MM.1S (cell line): ENCODE measurements around the gene DNASE2B.

Experiments used
- DNase-seq: peaks from one replicate; pipeline ENCODE4 v3.0.0-alpha.2; 2015
- H2AFZ ChIP-seq: fragments of 300-600 bp; sonication (generic); 2 replicates; pipeline ENCODE4 v1.6.0; 2016; ENCODE audit warnings: antibody characterized with exemption, low read length
- H3F3A ChIP-seq: fragments of 300-600 bp; sonication (generic); 2 replicates; pipeline ENCODE4 v1.6.1; 2016; ENCODE audit warnings: mild to moderate bottlenecking, antibody characterized with exemption, low read length, moderate library complexity, mixed read lengths; ENCODE audit not compliant: insufficient read depth
- H3K27ac ChIP-seq: fragments of 300-600 bp; sonication (generic); 2 replicates; pipeline ENCODE4 v1.5.1; 2016; ENCODE audit warnings: mild to moderate bottlenecking, low read length
- H3K27me3 ChIP-seq: fragments of 300-600 bp; sonication (generic); replicated peaks from 2 replicates; pipeline ENCODE4 v1.6.0; 2016; ENCODE audit warnings: low read length; ENCODE audit not compliant: insufficient read depth
- H3K36me3 ChIP-seq: fragments of 300-600 bp; sonication (generic); replicated peaks from 2 replicates; pipeline ENCODE4 v1.6.1; 2016; ENCODE audit warnings: mild to moderate bottlenecking, low read length, mixed read lengths; ENCODE audit not compliant: insufficient read depth
- H3K4me1 ChIP-seq: fragments of 300-600 bp; sonication (generic); 2 replicates; pipeline ENCODE4 v1.6.1; 2016; ENCODE audit warnings: low read length, mixed read lengths
- H3K4me2 ChIP-seq: fragments of 300-600 bp; sonication (generic); 2 replicates; pipeline ENCODE4 v1.6.0; 2016; ENCODE audit warnings: low read depth, low read length
- H3K4me3 ChIP-seq: fragments of 300-600 bp; sonication (generic); 2 replicates; pipeline ENCODE4 v1.5.1; 2016; ENCODE audit warnings: low read length, mixed read lengths
- H3K79me2 ChIP-seq: fragments of 300-600 bp; sonication (generic); 2 replicates; pipeline ENCODE4 v1.6.1; 2016; ENCODE audit warnings: mixed run types, low read length, mixed read lengths
- H3K9ac ChIP-seq: fragments of 300-600 bp; sonication (generic); 2 replicates; pipeline ENCODE4 v1.6.1; 2016; ENCODE audit warnings: low read length, mixed read lengths
- H3K9me2 ChIP-seq: fragments of 300-600 bp; sonication (generic); replicated peaks from 2 replicates; pipeline ENCODE4 v1.6.1; 2016; ENCODE audit warnings: mild to moderate bottlenecking, low read length, mixed read lengths; ENCODE audit not compliant: insufficient read depth
- H3K9me3 ChIP-seq: fragments of 300-600 bp; sonication (generic); replicated peaks from 2 replicates; pipeline ENCODE4 v1.6.1; 2016; ENCODE audit warnings: mild to moderate bottlenecking, low read length, mixed read lengths; ENCODE audit not compliant: insufficient read depth
- H4K20me1 ChIP-seq: fragments of 300-600 bp; sonication (generic); 2 replicates; pipeline ENCODE4 v1.6.1; 2016; ENCODE audit warnings: mild to moderate bottlenecking, low read length, moderate library complexity, mixed read lengths; ENCODE audit not compliant: insufficient read depth
- EZH2 ChIP-seq: fragments of 300-600 bp; sonication (generic); optimal IDR thresholded peaks from 2 replicates; pipeline ENCODE3; 2017; ENCODE audit warnings: low read depth, mild to moderate bottlenecking, antibody characterized with exemption, low read length, mixed read lengths
- EZH2phosphoT487 ChIP-seq: fragments of 300-600 bp; sonication (generic); IDR thresholded peaks from 2 replicates; pipeline ENCODE4 v1.6.1; 2018; ENCODE audit warnings: antibody characterized with exemption, low read length
- TF ChIP-seq, protein P1 (sequence below): fragments of 300-600 bp; sonication (generic); IDR thresholded peaks from 2 replicates; pipeline ENCODE4 v1.5.1; 2016; ENCODE audit warnings: antibody characterized with exemption, low read length, mixed read lengths

DNASE2B gene

DNA sequence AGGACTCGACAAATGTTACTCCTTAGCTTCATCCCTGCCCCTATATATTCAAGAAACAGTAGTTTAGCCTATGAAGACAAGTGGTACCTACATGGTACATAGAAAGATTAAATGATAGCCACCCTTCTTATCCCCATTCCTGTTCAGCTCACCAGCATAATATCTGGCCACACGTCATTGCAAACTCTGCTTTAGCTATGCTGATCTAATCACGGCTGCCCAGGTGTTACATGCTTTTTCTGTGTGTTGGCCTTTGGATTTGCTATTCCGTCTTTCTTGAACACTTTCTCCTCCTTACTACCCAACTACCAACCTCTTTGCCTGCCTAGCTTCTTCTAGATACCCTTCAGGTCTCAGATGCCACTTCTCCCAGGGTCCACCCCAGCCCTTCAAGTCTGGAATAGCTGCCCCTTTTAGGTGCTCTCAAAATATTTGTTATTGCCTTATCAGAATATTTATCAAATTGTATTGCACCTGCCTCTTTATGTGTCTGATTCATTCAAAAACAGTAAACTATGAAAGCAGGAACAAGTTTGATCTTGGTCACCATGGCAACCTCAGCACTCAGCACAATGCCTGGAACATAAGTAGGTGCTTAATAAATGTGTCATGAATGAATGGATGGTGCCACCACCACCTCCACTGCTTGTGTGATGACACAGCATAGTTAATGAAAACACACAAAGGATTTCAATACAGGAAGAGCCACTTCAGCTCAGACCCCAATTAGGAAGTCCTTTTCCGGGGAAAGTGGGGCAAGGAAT lies 11.4 kb upstream of the DNASE2B start:
- Histone ChIP-seq H3K4me2 (no peak overlapping the region), H4K20me1 (no peaks in the 10 kb centered on the region), H3F3A (no peaks in the 10 kb centered on the region), H3K9ac (no peak overlapping the region), H3K27ac (no peak overlapping the region), H3K4me3 (no peak overlapping the region), H3K79me2 (no peaks in the 10 kb centered on the region), H2AFZ (no peak overlapping the region), H3K9me2 (no peaks in the 10 kb centered on the region), H3K27me3 (no peaks in the 10 kb centered on the region), H3K4me1 (no peaks in the 10 kb centered on the region), H3K9me3 (no peaks in the 10 kb centered on the region), H3K36me3 (no peaks in the 10 kb centered on the region)
- no peak for DNase-seq
- TF ChIP-seq, protein P1, sequence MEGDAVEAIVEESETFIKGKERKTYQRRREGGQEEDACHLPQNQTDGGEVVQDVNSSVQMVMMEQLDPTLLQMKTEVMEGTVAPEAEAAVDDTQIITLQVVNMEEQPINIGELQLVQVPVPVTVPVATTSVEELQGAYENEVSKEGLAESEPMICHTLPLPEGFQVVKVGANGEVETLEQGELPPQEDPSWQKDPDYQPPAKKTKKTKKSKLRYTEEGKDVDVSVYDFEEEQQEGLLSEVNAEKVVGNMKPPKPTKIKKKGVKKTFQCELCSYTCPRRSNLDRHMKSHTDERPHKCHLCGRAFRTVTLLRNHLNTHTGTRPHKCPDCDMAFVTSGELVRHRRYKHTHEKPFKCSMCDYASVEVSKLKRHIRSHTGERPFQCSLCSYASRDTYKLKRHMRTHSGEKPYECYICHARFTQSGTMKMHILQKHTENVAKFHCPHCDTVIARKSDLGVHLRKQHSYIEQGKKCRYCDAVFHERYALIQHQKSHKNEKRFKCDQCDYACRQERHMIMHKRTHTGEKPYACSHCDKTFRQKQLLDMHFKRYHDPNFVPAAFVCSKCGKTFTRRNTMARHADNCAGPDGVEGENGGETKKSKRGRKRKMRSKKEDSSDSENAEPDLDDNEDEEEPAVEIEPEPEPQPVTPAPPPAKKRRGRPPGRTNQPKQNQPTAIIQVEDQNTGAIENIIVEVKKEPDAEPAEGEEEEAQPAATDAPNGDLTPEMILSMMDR, result no peak
- TF ChIP-seq EZH2 (no peak), EZH2phosphoT487 (no peak)

DNA sequence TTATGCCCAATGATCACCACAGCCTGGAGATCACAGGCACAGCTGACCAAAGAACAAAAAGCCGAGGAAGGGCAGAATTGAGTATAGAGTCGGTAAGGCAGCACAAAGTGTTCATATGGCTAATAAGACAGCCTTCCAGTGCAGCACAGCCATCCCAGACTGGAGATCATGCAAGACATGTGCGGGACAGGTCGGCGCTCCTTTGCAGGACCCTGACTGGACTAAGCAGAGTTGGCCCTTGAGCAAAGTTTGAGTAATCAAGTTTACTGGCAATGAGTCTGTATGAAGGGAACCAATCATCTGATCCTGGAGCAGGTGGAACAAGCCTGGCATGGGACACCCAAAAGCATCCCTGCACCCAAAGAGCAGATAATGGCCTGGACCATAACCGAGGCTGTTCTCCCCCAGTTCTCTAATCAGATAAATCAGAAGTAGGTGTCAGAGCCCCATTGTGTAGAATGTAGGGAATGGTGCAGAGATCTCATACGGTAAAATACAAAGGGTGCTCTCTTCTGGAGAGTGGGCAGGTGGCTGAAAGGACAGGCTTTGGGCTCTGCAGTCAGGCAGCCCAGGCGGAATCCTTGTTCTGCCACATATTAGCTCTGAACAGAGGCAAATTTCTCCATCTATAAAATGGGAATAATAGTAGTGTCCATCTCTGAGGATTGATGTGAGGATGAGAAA lies 10.7 kb upstream of the DNASE2B start:
- H2AFZ ChIP-seq, result no peak overlapping the region
- H3K4me3 ChIP-seq, result no peak overlapping the region
- no peaks in the 10 kb centered on the region for H3K9me2 ChIP-seq
- H3K36me3 ChIP-seq, result no peaks in the 10 kb centered on the region
- H3K4me2 ChIP-seq, result no peak overlapping the region
- H3K4me1 ChIP-seq, result no peaks in the 10 kb centered on the region
- no peaks in the 10 kb centered on the region for H3K79me2 ChIP-seq
- no peaks in the 10 kb centered on the region for H4K20me1 ChIP-seq
- H3F3A ChIP-seq, result no peaks in the 10 kb centered on the region
- TF ChIP-seq, protein P1, result no peak
- TF ChIP-seq EZH2, result no peak
- TF ChIP-seq EZH2phosphoT487, result no peak
- H3K27me3 ChIP-seq, result no peaks in the 10 kb centered on the region
- H3K9me3 ChIP-seq, result no peaks in the 10 kb centered on the region
- DNase-seq, result no peak
- no peak overlapping the region for H3K27ac ChIP-seq
- H3K9ac ChIP-seq, result no peak overlapping the region

DNA sequence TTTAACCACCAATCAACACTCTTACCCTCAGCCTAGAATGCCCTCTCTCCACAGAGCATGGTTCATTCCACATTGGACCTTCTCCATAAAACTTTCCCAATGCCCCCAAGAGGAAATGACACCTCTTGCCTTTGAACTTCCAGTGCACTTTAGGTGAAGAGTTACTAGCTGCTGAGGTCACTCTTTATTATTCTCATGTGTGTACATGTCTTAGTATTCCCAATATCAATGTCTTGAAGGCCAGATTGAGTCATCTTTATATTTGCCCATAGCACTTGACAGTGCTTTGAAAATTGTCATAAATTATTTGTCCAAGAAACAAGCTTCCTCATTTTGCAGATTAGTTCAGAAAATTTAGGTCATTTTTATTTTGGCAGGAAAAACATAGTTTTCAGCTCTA lies 8.1 kb upstream of the DNASE2B start:
- Histone ChIP-seq H2AFZ (no peak overlapping the region), H3K27ac (no peak overlapping the region), H3K9ac (no peak overlapping the region), H3K4me1 (no peaks in the 10 kb centered on the region), H3K4me3 (no peak overlapping the region), H3K4me2 (no peak overlapping the region), H3K9me3 (no peaks in the 10 kb centered on the region), H3K9me2 (no peaks in the 10 kb centered on the region), H4K20me1 (no peaks in the 10 kb centered on the region), H3K27me3 (no peaks in the 10 kb centered on the region), H3F3A (no peaks in the 10 kb centered on the region), H3K79me2 (no peaks in the 10 kb centered on the region), H3K36me3 (no peaks in the 10 kb centered on the region)
- no peak for TF ChIP-seq EZH2
- no peak for DNase-seq

DNA sequence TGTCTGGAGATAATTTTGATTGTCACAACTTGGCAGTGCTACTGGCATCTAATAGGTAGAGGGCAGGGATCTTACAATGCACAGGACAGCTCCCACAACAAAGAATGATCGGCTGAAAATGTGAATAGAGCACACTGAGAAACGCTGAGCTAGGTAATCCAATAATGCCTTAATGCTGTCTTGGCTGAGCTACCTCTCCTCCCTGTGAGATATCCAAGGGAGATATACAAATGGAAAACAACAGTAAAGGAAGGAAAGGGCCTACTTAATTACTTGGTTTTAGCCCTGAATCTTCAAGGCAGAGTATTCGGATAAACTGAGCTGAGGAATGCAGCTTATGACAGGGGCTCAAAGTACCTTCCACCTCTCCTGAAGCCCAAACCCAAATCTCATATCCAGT lies 2.9 kb downstream of the DNASE2B start:
- Histone ChIP-seq H3K79me2 (no peaks in the 10 kb centered on the region), H3F3A (no peaks in the 10 kb centered on the region), H3K4me1 (no peaks in the 10 kb centered on the region), H3K9me2 (no peaks in the 10 kb centered on the region), H4K20me1 (no peaks in the 10 kb centered on the region), H3K9ac (no peak overlapping the region), H3K36me3 (no peaks in the 10 kb centered on the region), H2AFZ (no peak overlapping the region), H3K27ac (no peak overlapping the region), H3K9me3 (no peaks in the 10 kb centered on the region), H3K4me2 (no peak overlapping the region), H3K4me3 (no peak overlapping the region), H3K27me3 (no peaks in the 10 kb centered on the region)
- DNase-seq, result no peak
- TF ChIP-seq EZH2 (no peak), EZH2phosphoT487 (no peak)
- TF ChIP-seq, protein P1, result no peak
